Natural killer cell (primary cell): ENCODE results near the gene MYO15A. TPM values are rescaled to one million over a fixed set of nuclear protein-coding genes. Genes with fewer than 3 reads are reported as not detected.

Experiments used
- ATAC-seq, 3 donors: fragments of 150-1000 bp in 2 of 3; fragments of 200-7000 bp in 1 of 3; cut with Tn5 transposase; 1 replicate in 1 of 3; 2 replicates in 2 of 3; pipeline ENCODE4 v1.10.0; 2021; ENCODE audit warnings: mild to moderate bottlenecking in 2 of 3, moderate library complexity in 2 of 3
- DNase-seq, 2 donors: peaks; one replicate each; pipeline versions ENCODE4 v3.0.0 to v3.0.0-alpha.2; 2013 to 2021; ENCODE audit warnings: mixed read lengths in 1 of 2
- H3K27ac ChIP-seq: one replicate; pipeline ENCODE4 v1.5.1; 2013; ENCODE audit warnings: mild to moderate bottlenecking, low read length
- H3K27me3 ChIP-seq: one replicate; pipeline ENCODE4 v1.6.1; 2013; ENCODE audit warnings: low read length; ENCODE audit not compliant: control insufficient read depth, insufficient read depth
- H3K36me3 ChIP-seq: one replicate; pipeline ENCODE4 v1.6.1; 2013; ENCODE audit warnings: low read length; ENCODE audit not compliant: control insufficient read depth, insufficient read depth
- H3K4me1 ChIP-seq: one replicate; pipeline ENCODE4 v1.6.1; 2013; ENCODE audit warnings: low read length; ENCODE audit not compliant: control insufficient read depth, insufficient read depth
- H3K4me3 ChIP-seq: one replicate; pipeline ENCODE4 v1.5.1; 2013; ENCODE audit warnings: low read length
- H3K9me3 ChIP-seq: one replicate; pipeline ENCODE4 v1.6.1; 2013; ENCODE audit warnings: low read length; ENCODE audit not compliant: control insufficient read depth, insufficient read depth
- H3K27ac Mint-ChIP-seq, 2 donors: one replicate each; pipeline ENCODE4 v1.8.0; 2022; ENCODE audit warnings: mild to moderate bottlenecking in 2 of 2, mixed read lengths in 2 of 2, moderate library complexity in 1 of 2
- H3K27me3 Mint-ChIP-seq, 2 donors: one replicate each; pipeline ENCODE4 v1.8.0; 2022; ENCODE audit warnings: low read depth in 2 of 2, mixed read lengths in 2 of 2
- H3K36me3 Mint-ChIP-seq: one replicate; pipeline ENCODE4 v1.8.0; 2022; ENCODE audit warnings: mixed read lengths
- H3K4me1 Mint-ChIP-seq, 2 donors: one replicate each; pipeline ENCODE4 v1.8.0; 2022; ENCODE audit warnings: mixed read lengths in 2 of 2
- H3K4me3 Mint-ChIP-seq: one replicate; pipeline ENCODE4 v1.8.0; 2022; ENCODE audit warnings: mild to moderate bottlenecking, moderate library complexity, mixed read lengths
- H3K9me3 Mint-ChIP-seq, 2 donors: one replicate each; pipeline ENCODE4 v1.8.0; 2022; ENCODE audit warnings: mixed read lengths in 2 of 2
- WGBS: methylation state at CpG from one replicate; pipeline ENCODE4 v1.1.7; 2013; ENCODE audit warnings: missing lambda C conversion rate; ENCODE audit not compliant: insufficient coverage; 5-methylcytosine and 5-hydroxymethylcytosine counted together
- intact Hi-C: fragments of 100-400 bp; cut with micrococcal nuclease; formaldehyde crosslinking; loops from one replicate; pipeline ENCODE4 v1.14.2; 2022
- total RNA-seq, 4 donors: library from RNA; stranded (reverse); fragments of 120-200 nt in 1 of 4; gene quantifications; one replicate each; pipeline versions ENCODE4 v1.2.3 to v1.2.4, GENCODE V29; 2013 to 2022
- TF ChIP-seq, protein P1 (sequence below): fragments of 200-600 bp; IDR thresholded peaks from one replicate; pipeline ENCODE4 v1.8.0; 2022; ENCODE audit warnings: antibody characterized with exemption

MYO15A gene
- total RNA-seq, 3 donors from 2014 or later (not counting 1 experiment from before 2014, with no cell fraction given): 1.6 to 2.0 (median 1.8) TPM

- Mint-ChIP-seq H3K27ac (peak overlapping the region in 1 of 2 donors; percentile 42), H3K9me3 (no peaks in the 10 kb centered on the region), H3K4me3 (no peak overlapping the region), H3K36me3 (no peaks in the 10 kb centered on the region), H3K27me3 (peaks cover 0 to 4% of the 10 kb centered on the region in 2 donors), H3K4me1 (peaks cover 5% of the 10 kb centered on the region in 2 donors)
- no peak overlapping the region for H3K27ac ChIP-seq
- DNase-seq: no peak
- ATAC-seq: no peak
- H3K9me3 ChIP-seq: no peaks in the 10 kb centered on the region
- no peaks in the 10 kb centered on the region for H3K27me3 ChIP-seq
- no peaks in the 10 kb centered on the region for H3K36me3 ChIP-seq
- H3K4me3 ChIP-seq: no peak overlapping the region
- 87% methylated on average over 19 of the region's 19 CpGs for WGBS
- no peaks in the 10 kb centered on the region for H3K4me1 ChIP-seq
- TF ChIP-seq, protein P1, sequence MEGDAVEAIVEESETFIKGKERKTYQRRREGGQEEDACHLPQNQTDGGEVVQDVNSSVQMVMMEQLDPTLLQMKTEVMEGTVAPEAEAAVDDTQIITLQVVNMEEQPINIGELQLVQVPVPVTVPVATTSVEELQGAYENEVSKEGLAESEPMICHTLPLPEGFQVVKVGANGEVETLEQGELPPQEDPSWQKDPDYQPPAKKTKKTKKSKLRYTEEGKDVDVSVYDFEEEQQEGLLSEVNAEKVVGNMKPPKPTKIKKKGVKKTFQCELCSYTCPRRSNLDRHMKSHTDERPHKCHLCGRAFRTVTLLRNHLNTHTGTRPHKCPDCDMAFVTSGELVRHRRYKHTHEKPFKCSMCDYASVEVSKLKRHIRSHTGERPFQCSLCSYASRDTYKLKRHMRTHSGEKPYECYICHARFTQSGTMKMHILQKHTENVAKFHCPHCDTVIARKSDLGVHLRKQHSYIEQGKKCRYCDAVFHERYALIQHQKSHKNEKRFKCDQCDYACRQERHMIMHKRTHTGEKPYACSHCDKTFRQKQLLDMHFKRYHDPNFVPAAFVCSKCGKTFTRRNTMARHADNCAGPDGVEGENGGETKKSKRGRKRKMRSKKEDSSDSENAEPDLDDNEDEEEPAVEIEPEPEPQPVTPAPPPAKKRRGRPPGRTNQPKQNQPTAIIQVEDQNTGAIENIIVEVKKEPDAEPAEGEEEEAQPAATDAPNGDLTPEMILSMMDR: no peak
- intact Hi-C loops: no loop called here
Observed at GRCh38 chr17:18136357-18136756, 27.8 kb downstream of the MYO15A start.

DNA sequence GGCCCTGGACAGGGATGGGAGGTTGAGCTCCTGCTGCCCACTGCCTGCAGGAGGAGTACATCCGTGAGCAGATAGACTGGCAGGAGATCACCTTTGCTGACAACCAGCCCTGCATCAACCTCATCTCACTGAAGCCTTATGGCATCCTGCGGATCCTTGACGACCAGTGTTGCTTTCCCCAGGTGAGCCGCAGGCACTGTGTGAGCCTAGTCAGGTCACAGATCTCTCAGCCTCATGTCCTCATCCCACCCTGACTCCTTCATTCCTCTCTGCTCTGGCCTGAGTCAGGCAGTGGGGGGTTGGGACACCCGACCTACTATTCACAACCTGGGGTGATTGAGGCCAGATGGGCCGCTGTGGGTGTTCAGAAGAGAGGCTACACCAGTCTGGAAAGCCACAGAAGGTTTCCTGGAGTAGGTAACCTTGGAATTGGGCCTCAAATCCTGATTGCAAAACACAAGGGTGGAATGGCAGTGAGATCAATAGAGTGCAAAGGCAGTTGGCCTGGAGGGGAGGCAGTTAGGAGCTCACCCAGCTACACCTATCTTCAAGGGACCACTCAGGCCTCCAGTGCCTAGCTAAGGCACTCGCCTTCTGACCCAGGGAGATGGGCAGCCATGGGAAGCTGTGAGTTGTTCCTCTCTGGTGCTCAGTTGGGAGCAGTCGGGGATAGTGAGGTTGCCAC is 29.7 kb downstream of the MYO15A start:
- WGBS: 86% methylated on average over 8 of the region's 8 CpGs
- TF ChIP-seq, protein P1: no peak
- Histone ChIP-seq H3K27me3 (no peaks in the 10 kb centered on the region), H3K4me1 (no peaks in the 10 kb centered on the region), H3K9me3 (no peaks in the 10 kb centered on the region), H3K36me3 (no peaks in the 10 kb centered on the region), H3K27ac (no peak overlapping the region), H3K4me3 (no peak overlapping the region)
- no peak overlapping the region for H3K4me3 Mint-ChIP-seq
- peaks cover 0 to 4% of the 10 kb centered on the region in 2 donors for H3K27me3 Mint-ChIP-seq
- no peak for DNase-seq
- no peak overlapping the region for H3K27ac Mint-ChIP-seq
- H3K36me3 Mint-ChIP-seq: no peaks in the 10 kb centered on the region
- intact Hi-C loops: loop anchor here (2.0 kb wide), 1 partner anchor 15 kb away; no protein-coding TSS in a partner anchor
- no peaks in the 10 kb centered on the region for H3K9me3 Mint-ChIP-seq
- ATAC-seq: no peak
- peaks cover 5 to 6% of the 10 kb centered on the region in 2 donors for H3K4me1 Mint-ChIP-seq

- no peaks in the 10 kb centered on the region for H3K9me3 ChIP-seq
- Mint-ChIP-seq H3K9me3 (no peaks in the 10 kb centered on the region), H3K4me1 (peaks cover 5 to 6% of the 10 kb centered on the region in 2 donors), H3K4me3 (no peak overlapping the region), H3K27ac (no peak overlapping the region), H3K36me3 (no peaks in the 10 kb centered on the region), H3K27me3 (peaks cover 0 to 4% of the 10 kb centered on the region in 2 donors)
- no peak for DNase-seq
- no peaks in the 10 kb centered on the region for H3K36me3 ChIP-seq
- no peaks in the 10 kb centered on the region for H3K27me3 ChIP-seq
- H3K4me3 ChIP-seq: no peak overlapping the region
- no peak overlapping the region for H3K27ac ChIP-seq
- intact Hi-C loops: loop anchor here (2.0 kb wide), 1 partner anchor 14 kb away; no protein-coding TSS in a partner anchor
- WGBS: 83% methylated on average over 2 of the region's 2 CpGs
- TF ChIP-seq, protein P1: no peak
- H3K4me1 ChIP-seq: no peaks in the 10 kb centered on the region
- no peak for ATAC-seq
Observed at GRCh38 chr17:18139092-18139491, 30.5 kb downstream of the MYO15A start.
